Liver (tissue), 9 donors: ENCODE data around the gene MPP1. TPM values are rescaled to one million over a fixed set of nuclear protein-coding genes. Genes with fewer than 3 reads are reported as not detected.
A peak's percentile ranks its signal among the peaks of the same experiment; 100 is the strongest.

Experiments
- DNase-seq: peaks from one replicate; pipeline ENCODE4 v3.0.0-alpha.2; 2017; ENCODE audit warnings: low spot score
- H3K27ac ChIP-seq, 2 donors: one replicate each; pipeline ENCODE4 v1.7.0; 2013; ENCODE audit warnings: inconsistent platforms in 2 of 2, low read length in 2 of 2, control low read depth in 1 of 2, low read depth in 1 of 2, mild to moderate bottlenecking in 1 of 2
- H3K27me3 ChIP-seq, 4 donors: one replicate each; pipeline versions ENCODE4 v1.6.1 to v1.7.0; 2013; ENCODE audit warnings: low read length in 3 of 4, inconsistent platforms in 1 of 4, mild to moderate bottlenecking in 1 of 4, moderate library complexity in 1 of 4; ENCODE audit not compliant: control insufficient read depth in 4 of 4, insufficient read depth in 4 of 4
- H3K36me3 ChIP-seq, 4 donors: one replicate each; pipeline versions ENCODE4 v1.6.1 to v1.7.0; 2013; ENCODE audit warnings: low read length in 3 of 4, mild to moderate bottlenecking in 3 of 4, low read depth in 1 of 4, moderate library complexity in 1 of 4; ENCODE audit not compliant: control insufficient read depth in 4 of 4, insufficient read depth in 3 of 4
- H3K4me1 ChIP-seq, 4 donors: one replicate each; pipeline versions ENCODE4 v1.6.1 to v1.7.0; 2013; ENCODE audit warnings: low read length in 3 of 4, mild to moderate bottlenecking in 3 of 4, moderate library complexity in 1 of 4; ENCODE audit not compliant: control insufficient read depth in 4 of 4, insufficient read depth in 4 of 4
- H3K4me3 ChIP-seq, 3 donors: one replicate each; pipeline versions ENCODE4 v1.6.1 to v1.7.0; 2013; ENCODE audit warnings: low read length in 3 of 3, control low read depth in 1 of 3, low read depth in 1 of 3, mild to moderate bottlenecking in 1 of 3
- H3K9ac ChIP-seq, 2 donors: one replicate each; pipeline ENCODE4 v1.7.0; 2013; ENCODE audit warnings: low read length in 2 of 2, mild to moderate bottlenecking in 2 of 2, moderate library complexity in 2 of 2, control low read depth in 1 of 2, low read depth in 1 of 2
- H3K9me3 ChIP-seq, 4 donors: one replicate each; pipeline versions ENCODE4 v1.6.1 to v1.7.0; 2013; ENCODE audit warnings: low read length in 3 of 4; ENCODE audit not compliant: control insufficient read depth in 4 of 4
- EGR1 ChIP-seq, 2 donors: IDR thresholded peaks; 2 replicates each; pipeline ENCODE4 v1.6.1; 2016 to 2018; ENCODE audit warnings: antibody characterized with exemption in 2 of 2, low read depth in 2 of 2
- FOXA1 ChIP-seq: IDR thresholded peaks from 2 replicates; pipeline ENCODE4 v1.6.1; 2016; ENCODE audit warnings: antibody characterized with exemption
- HNF4A ChIP-seq, 2 donors: conservative IDR thresholded peaks; 2 replicates each; pipeline ENCODE4 v1.6.1; 2016; ENCODE audit warnings: antibody characterized with exemption in 2 of 2, mild to moderate bottlenecking in 2 of 2
- HNF4G ChIP-seq: IDR thresholded peaks from 2 replicates; pipeline ENCODE4 v1.6.1; 2016; ENCODE audit warnings: antibody characterized with exemption
- NR2F2 ChIP-seq: IDR thresholded peaks from 2 replicates; pipeline ENCODE4 v1.6.1; 2016; ENCODE audit warnings: antibody characterized with exemption
- RXRA ChIP-seq, 2 donors: IDR thresholded peaks; 2 replicates each; pipeline ENCODE4 v1.6.1; 2017 to 2018; ENCODE audit warnings: antibody characterized with exemption in 2 of 2, mild to moderate bottlenecking in 1 of 2
- TAF1 ChIP-seq: conservative IDR thresholded peaks from 2 replicates; pipeline ENCODE4 v1.6.1; 2016; ENCODE audit warnings: antibody characterized with exemption, mild to moderate bottlenecking
- YY1 ChIP-seq: IDR thresholded peaks from 2 replicates; pipeline ENCODE4 v1.6.1; 2016; ENCODE audit warnings: antibody characterized with exemption, mild to moderate bottlenecking
- WGBS: extraction: QIAGEN DNeasy Blood & Tissue Kit; methylation state at CpG from one replicate; pipeline ENCODE4 v1.1.7; 2013; 5-methylcytosine and 5-hydroxymethylcytosine counted together
- polyA plus RNA-seq, 2 donors: library from polyadenylated mRNA; stranded (reverse) in 1 of 2; unstranded in 1 of 2; fragments of 200-250 nt in 1 of 2; fragments of >200 nt in 1 of 2; fragmentation: Nextera tagmentation in 1 of 2; extraction: Ambion mirVana in 1 of 2; gene quantifications; one replicate each; pipeline versions ENCODE4 v1.2.1 to v1.2.3, GENCODE V29; 2013 to 2015
- total RNA-seq, 2 donors: library from RNA; depleted of rRNA; stranded (reverse); fragments of >200 nt; gene quantifications; one replicate each; pipeline ENCODE4 v1.2.3, GENCODE V29; 2014
- TF ChIP-seq, protein P1 (sequence below): IDR thresholded peaks from 2 replicates; pipeline ENCODE4 v1.6.1; 2016; ENCODE audit warnings: antibody characterized with exemption
- TF ChIP-seq, protein P2 (sequence below): IDR thresholded peaks from 2 replicates; pipeline ENCODE4 v1.6.1; 2016; ENCODE audit warnings: antibody characterized with exemption
- TF ChIP-seq, protein P3 (sequence below): fragments of 150-350 bp; IDR thresholded peaks from 2 replicates; pipeline ENCODE4 v1.5.1; 2017; ENCODE audit warnings: improper control_type of control experiment, low read depth, low read length; ENCODE audit not compliant: missing input control
- TF ChIP-seq, protein P4 (sequence below): IDR thresholded peaks from 2 replicates; pipeline ENCODE4 v1.6.1; 2016; ENCODE audit warnings: antibody characterized with exemption, mild to moderate bottlenecking
- donor health status: healthy.
- donor health status: healthy.
- donor health status: healthy.
- donor health status: healthy.
- donor health status: healthy.

The MPP1 gene
- total and polyA plus RNA-seq, 4 donors: 13.8 to 168 (median 23.4) TPM

DNA sequence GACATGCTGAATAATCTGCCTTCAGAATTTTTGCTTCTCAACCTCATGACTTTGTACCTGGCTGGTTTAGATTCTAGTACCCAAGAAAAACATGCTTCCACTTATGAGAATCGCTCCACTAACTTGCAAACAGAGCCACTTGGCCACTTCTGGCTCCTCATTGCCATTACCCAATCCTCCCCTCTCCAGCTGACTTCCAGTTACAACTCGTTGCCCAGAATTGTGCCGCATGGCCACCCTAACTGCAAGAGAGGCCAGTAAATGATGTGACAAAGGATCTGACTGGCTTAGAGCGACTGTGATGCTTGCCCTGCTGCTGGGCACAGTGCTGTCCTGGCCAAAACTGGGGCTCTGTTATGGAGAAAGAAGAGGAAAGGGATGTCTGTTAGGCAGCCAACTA lies 46.6 kb downstream of the MPP1 start:
- Histone ChIP-seq H3K27ac (no peak overlapping the region), H3K4me1 (peaks cover 0 to 11% (median 5%) of the 10 kb centered on the region in 4 donors), H3K27me3 (no peaks in the 10 kb centered on the region), H3K9me3 (no peaks in the 10 kb centered on the region), H3K9ac (no peak overlapping the region), H3K4me3 (no peak overlapping the region), H3K36me3 (no peaks in the 10 kb centered on the region)
- DNase-seq: no peak
- 92% methylated on average over 4 of the region's 4 CpGs for WGBS
- no peak for TF ChIP-seq HNF4G

DNA sequence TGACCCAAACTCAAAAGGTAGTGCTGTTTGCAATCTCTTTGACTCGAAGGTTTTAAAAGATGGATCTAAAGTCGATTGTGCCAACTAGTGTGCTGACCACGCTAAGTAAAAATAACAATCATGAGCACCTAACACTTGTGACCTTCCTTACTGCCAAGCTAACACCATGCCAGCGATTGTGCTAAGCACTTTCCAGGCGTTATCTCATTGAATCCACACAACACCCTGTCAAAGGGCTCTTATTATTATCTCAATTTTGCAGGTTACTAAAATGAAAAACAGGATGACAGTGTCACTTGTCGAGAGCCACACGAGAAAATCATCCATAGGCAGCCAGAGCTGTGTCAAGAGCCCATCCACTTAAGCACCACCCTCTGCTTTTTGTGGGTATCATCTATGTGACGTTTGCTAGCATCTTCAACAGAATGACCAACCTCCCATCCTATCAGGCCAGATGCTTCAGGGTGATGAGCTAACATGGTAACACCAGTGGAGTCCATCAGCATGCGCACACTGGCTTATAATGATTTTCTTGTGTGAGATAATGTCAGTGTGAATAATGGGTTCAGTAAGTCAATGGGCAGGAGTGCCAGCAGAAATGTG lies 53.5 kb downstream of the MPP1 start:
- Histone ChIP-seq H3K27me3 (peaks cover 0 to 7% (median 0%) of the 10 kb centered on the region in 4 donors), H3K36me3 (no peaks in the 10 kb centered on the region), H3K27ac (no peak overlapping the region), H3K4me1 (peaks cover 0 to 5% (median 1%) of the 10 kb centered on the region in 4 donors), H3K4me3 (no peak overlapping the region), H3K9ac (no peak overlapping the region), H3K9me3 (peaks cover 0 to 3% (median 0%) of the 10 kb centered on the region in 4 donors)
- WGBS: 71% methylated on average over 9 of the region's 9 CpGs
- TF ChIP-seq, protein P1, sequence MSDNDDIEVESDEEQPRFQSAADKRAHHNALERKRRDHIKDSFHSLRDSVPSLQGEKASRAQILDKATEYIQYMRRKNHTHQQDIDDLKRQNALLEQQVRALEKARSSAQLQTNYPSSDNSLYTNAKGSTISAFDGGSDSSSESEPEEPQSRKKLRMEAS: no peak
- no peak for DNase-seq

DNA sequence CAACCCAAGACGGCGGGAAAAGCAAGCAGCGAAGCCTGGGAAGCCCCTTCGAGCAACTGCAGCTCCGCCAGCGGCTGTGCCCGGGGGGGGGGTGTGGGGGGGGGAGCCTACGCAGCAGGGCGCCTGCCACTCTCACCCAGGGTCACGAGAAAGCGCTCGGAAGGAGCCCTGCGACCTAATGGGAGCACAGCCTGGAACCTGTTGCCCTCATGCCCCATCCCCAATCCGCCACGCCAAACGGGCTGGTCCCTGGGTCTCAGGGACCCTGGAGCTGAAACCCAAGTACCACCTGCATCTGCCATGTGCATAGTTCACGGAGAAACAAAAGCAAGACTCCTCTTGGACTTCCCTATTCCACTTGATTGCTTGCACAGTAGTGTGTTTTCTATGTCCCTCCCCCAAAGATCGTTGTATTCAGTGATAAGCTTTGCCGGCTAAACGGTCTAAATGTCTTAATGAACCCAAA lies 54.0 kb downstream of the MPP1 start:
- peaks cover 0 to 3% (median 0%) of the 10 kb centered on the region in 4 donors for H3K9me3 ChIP-seq
- WGBS: 22% methylated on average over 15 of the region's 20 CpGs
- no peak for DNase-seq
- H3K4me3 ChIP-seq: peak overlapping the region in 1 of 3 donors; percentile 48
- peaks cover 0 to 7% (median 0%) of the 10 kb centered on the region in 4 donors for H3K27me3 ChIP-seq
- no peak overlapping the region for H3K27ac ChIP-seq
- no peaks in the 10 kb centered on the region for H3K36me3 ChIP-seq
- peaks cover 0 to 5% (median 1%) of the 10 kb centered on the region in 4 donors for H3K4me1 ChIP-seq
- no peak overlapping the region for H3K9ac ChIP-seq
- TF ChIP-seq HNF4A (conservative IDR thresholded peaks at IDR 0.05) (no peak), FOXA1 (no peak), RXRA (IDR thresholded peaks at IDR 0.05) (no peak), YY1 (no peak), NR2F2 (no peak), HNF4G (no peak), TAF1 (no peak), EGR1 (IDR thresholded peaks at IDR 0.05; ENCODE audit: low read depth in 2 of 2) (no peak)
- TF ChIP-seq, protein P2, sequence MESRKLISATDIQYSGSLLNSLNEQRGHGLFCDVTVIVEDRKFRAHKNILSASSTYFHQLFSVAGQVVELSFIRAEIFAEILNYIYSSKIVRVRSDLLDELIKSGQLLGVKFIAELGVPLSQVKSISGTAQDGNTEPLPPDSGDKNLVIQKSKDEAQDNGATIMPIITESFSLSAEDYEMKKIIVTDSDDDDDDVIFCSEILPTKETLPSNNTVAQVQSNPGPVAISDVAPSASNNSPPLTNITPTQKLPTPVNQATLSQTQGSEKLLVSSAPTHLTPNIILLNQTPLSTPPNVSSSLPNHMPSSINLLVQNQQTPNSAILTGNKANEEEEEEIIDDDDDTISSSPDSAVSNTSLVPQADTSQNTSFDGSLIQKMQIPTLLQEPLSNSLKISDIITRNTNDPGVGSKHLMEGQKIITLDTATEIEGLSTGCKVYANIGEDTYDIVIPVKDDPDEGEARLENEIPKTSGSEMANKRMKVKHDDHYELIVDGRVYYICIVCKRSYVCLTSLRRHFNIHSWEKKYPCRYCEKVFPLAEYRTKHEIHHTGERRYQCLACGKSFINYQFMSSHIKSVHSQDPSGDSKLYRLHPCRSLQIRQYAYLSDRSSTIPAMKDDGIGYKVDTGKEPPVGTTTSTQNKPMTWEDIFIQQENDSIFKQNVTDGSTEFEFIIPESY: no peak
- TF ChIP-seq, protein P3, sequence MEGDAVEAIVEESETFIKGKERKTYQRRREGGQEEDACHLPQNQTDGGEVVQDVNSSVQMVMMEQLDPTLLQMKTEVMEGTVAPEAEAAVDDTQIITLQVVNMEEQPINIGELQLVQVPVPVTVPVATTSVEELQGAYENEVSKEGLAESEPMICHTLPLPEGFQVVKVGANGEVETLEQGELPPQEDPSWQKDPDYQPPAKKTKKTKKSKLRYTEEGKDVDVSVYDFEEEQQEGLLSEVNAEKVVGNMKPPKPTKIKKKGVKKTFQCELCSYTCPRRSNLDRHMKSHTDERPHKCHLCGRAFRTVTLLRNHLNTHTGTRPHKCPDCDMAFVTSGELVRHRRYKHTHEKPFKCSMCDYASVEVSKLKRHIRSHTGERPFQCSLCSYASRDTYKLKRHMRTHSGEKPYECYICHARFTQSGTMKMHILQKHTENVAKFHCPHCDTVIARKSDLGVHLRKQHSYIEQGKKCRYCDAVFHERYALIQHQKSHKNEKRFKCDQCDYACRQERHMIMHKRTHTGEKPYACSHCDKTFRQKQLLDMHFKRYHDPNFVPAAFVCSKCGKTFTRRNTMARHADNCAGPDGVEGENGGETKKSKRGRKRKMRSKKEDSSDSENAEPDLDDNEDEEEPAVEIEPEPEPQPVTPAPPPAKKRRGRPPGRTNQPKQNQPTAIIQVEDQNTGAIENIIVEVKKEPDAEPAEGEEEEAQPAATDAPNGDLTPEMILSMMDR: no peak
- TF ChIP-seq, protein P1: no peak
- TF ChIP-seq, protein P4, sequence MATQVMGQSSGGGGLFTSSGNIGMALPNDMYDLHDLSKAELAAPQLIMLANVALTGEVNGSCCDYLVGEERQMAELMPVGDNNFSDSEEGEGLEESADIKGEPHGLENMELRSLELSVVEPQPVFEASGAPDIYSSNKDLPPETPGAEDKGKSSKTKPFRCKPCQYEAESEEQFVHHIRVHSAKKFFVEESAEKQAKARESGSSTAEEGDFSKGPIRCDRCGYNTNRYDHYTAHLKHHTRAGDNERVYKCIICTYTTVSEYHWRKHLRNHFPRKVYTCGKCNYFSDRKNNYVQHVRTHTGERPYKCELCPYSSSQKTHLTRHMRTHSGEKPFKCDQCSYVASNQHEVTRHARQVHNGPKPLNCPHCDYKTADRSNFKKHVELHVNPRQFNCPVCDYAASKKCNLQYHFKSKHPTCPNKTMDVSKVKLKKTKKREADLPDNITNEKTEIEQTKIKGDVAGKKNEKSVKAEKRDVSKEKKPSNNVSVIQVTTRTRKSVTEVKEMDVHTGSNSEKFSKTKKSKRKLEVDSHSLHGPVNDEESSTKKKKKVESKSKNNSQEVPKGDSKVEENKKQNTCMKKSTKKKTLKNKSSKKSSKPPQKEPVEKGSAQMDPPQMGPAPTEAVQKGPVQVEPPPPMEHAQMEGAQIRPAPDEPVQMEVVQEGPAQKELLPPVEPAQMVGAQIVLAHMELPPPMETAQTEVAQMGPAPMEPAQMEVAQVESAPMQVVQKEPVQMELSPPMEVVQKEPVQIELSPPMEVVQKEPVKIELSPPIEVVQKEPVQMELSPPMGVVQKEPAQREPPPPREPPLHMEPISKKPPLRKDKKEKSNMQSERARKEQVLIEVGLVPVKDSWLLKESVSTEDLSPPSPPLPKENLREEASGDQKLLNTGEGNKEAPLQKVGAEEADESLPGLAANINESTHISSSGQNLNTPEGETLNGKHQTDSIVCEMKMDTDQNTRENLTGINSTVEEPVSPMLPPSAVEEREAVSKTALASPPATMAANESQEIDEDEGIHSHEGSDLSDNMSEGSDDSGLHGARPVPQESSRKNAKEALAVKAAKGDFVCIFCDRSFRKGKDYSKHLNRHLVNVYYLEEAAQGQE: no peak
